B cell (primary cell): ENCODE results near the gene UMODL1. TPM values are rescaled to one million over a fixed set of nuclear protein-coding genes. Genes with fewer than 3 reads are reported as not detected.
A peak's percentile ranks its signal among the peaks of the same experiment; 100 is the strongest.

Experiments used
- ATAC-seq: fragments of 200-7000 bp; cut with Tn5 transposase; one replicate; pipeline ENCODE4 v1.10.0; 2021; ENCODE audit warnings: low read depth, mild to moderate bottlenecking, moderate number of reproducible peaks, moderate library complexity
- CTCF ChIA-PET: fragments of 350-600 bp; sonication (Branson Sonifier 250); formaldehyde crosslinking; loops from one replicate; lab custom pipeline; 2021; ENCODE audit warnings: antibody characterized with exemption, inconsistent platforms; lab: Charles Lee
- POLR2A ChIA-PET: fragments of 350-600 bp; sonication (Branson Sonifier 250); formaldehyde crosslinking; loops from one replicate; lab custom pipeline; 2021; ENCODE audit warnings: antibody characterized with exemption; lab: Charles Lee
- DNase-seq: peaks from one replicate; pipeline ENCODE4 v3.0.0; 2013
- H2AFZ ChIP-seq: 2 replicates; pipeline ENCODE4 v1.6.1; 2012; ENCODE audit warnings: mild to moderate bottlenecking, low read depth, low read length; ENCODE audit not compliant: insufficient read depth, poor library complexity, severe bottlenecking
- H3K27ac ChIP-seq, 2 donors: 1 replicate in 1 of 2; 2 replicates in 1 of 2; pipeline ENCODE4 v1.5.1; 2012 to 2013; ENCODE audit warnings: low read length in 2 of 2, mild to moderate bottlenecking in 2 of 2, moderate library complexity in 1 of 2
- H3K27me3 ChIP-seq, 4 experiments: fragments of 200-600 bp in 1 of 4; sonication (generic) in 1 of 4; replicated peaks in 1 of 4; 1 replicate in 2 of 4; 2 replicates in 2 of 4; pipeline versions ENCODE4 v1.6.1 to v1.7.0; 2013 to 2016; ENCODE audit warnings: low read length in 3 of 4, mild to moderate bottlenecking in 2 of 4, mixed read lengths in 1 of 4, moderate library complexity in 1 of 4; ENCODE audit not compliant: insufficient read depth in 4 of 4, control insufficient read depth in 3 of 4; ENCODE audit errors: control extremely low read depth in 1 of 4
- H3K36me3 ChIP-seq, 2 experiments: replicated peaks in 1 of 2; 1 replicate in 1 of 2; 2 replicates in 1 of 2; pipeline versions ENCODE4 v1.6.1 to v1.7.1; 2013; ENCODE audit warnings: low read length in 1 of 2; ENCODE audit not compliant: insufficient read depth in 2 of 2, control insufficient read depth in 1 of 2; ENCODE audit errors: control extremely low read depth in 1 of 2, extremely low read depth in 1 of 2
- H3K4me1 ChIP-seq, 2 donors: fragments of 200-600 bp in 1 of 2; sonication (generic) in 1 of 2; 1 replicate in 1 of 2; 2 replicates in 1 of 2; pipeline versions ENCODE4 v1.5.1 to v1.6.1; 2013 to 2017; ENCODE audit warnings: low read length in 2 of 2; ENCODE audit not compliant: control insufficient read depth in 2 of 2, insufficient read depth in 2 of 2
- H3K4me2 ChIP-seq: replicated peaks from 2 replicates; pipeline ENCODE3; 2012; ENCODE audit warnings: mild to moderate bottlenecking, low read depth, low read length; ENCODE audit not compliant: poor library complexity, severe bottlenecking
- H3K4me3 ChIP-seq, 5 experiments: fragments of 200-600 bp in 1 of 5; sonication (generic) in 1 of 5; 1 replicate in 3 of 5; 2 replicates in 2 of 5; pipeline versions ENCODE4 v1.5.1 to v1.7.0; 2011 to 2016; ENCODE audit warnings: low read length in 4 of 5, mild to moderate bottlenecking in 4 of 5, low read depth in 2 of 5, control low read depth in 1 of 5, moderate library complexity in 1 of 5; ENCODE audit not compliant: insufficient read depth in 1 of 5; ENCODE audit errors: control extremely low read depth in 1 of 5, extremely low read depth in 1 of 5
- H3K79me2 ChIP-seq: fragments of 200-600 bp; sonication (generic); one replicate; pipeline ENCODE4 v1.6.0; 2016; ENCODE audit warnings: low read length; ENCODE audit not compliant: control insufficient read depth, insufficient read depth
- H3K9ac ChIP-seq: fragments of 200-600 bp; sonication (generic); 2 replicates; pipeline ENCODE4 v1.6.1; 2017; ENCODE audit warnings: mild to moderate bottlenecking, low read length, moderate library complexity
- H3K9me3 ChIP-seq, 3 donors: one replicate each; pipeline versions ENCODE4 v1.6.1 to v1.7.1; 2013; ENCODE audit warnings: low read length in 2 of 3; ENCODE audit not compliant: control insufficient read depth in 2 of 3, insufficient read depth in 1 of 3; ENCODE audit errors: control extremely low read depth in 1 of 3
- H4K20me1 ChIP-seq: 2 replicates; pipeline ENCODE4 v1.6.0; 2012; ENCODE audit warnings: mild to moderate bottlenecking, low read length; ENCODE audit not compliant: insufficient read depth, control insufficient read depth, poor library complexity, severe bottlenecking
- H3K27ac Mint-ChIP-seq: one replicate; pipeline ENCODE4 v1.8.0; 2021; ENCODE audit warnings: mixed read lengths
- H3K27me3 Mint-ChIP-seq: one replicate; pipeline ENCODE4 v1.8.0; 2021; ENCODE audit warnings: mixed read lengths
- H3K4me1 Mint-ChIP-seq: one replicate; pipeline ENCODE4 v1.8.0; 2021; ENCODE audit warnings: mixed read lengths
- H3K4me3 Mint-ChIP-seq: one replicate; pipeline ENCODE4 v1.8.0; 2021; ENCODE audit warnings: mixed read lengths
- H3K9me3 Mint-ChIP-seq: one replicate; pipeline ENCODE4 v1.8.0; 2022; ENCODE audit warnings: mixed read lengths; ENCODE audit not compliant: insufficient read depth
- EZH2 ChIP-seq: IDR thresholded peaks from 2 replicates; pipeline ENCODE4 v1.6.1; 2012; ENCODE audit warnings: borderline replicate concordance, low read depth, mild to moderate bottlenecking, moderate library complexity, low read length; ENCODE audit not compliant: insufficient read depth, poor library complexity, severe bottlenecking
- whole genome bisulfite sequencing: methylation state at CpG from one replicate; pipeline ENCODE4 v1.1.5; 2013; ENCODE audit warnings: missing lambda C conversion rate; ENCODE audit not compliant: insufficient coverage; 5-methylcytosine and 5-hydroxymethylcytosine counted together
- intact Hi-C: fragments of 100-400 bp; cut with micrococcal nuclease; formaldehyde crosslinking; loops from one replicate; pipeline ENCODE4 v1.10.0; 2022
- polyA plus RNA-seq: library from polyadenylated mRNA; depleted of rRNA; stranded (reverse); fragments of >200 nt; gene quantifications from 2 replicates; pipeline ENCODE4 v1.2.3, GENCODE V29; 2012
- total RNA-seq, 2 donors: library from RNA; stranded (reverse); fragments of 120-200 nt in 1 of 2; gene quantifications; 1 replicate in 1 of 2; 2 replicates in 1 of 2; pipeline versions ENCODE4 v1.2.3 to v1.2.4, GENCODE V29; 2013 to 2022
- TF ChIP-seq, protein P1 (sequence below): fragments of 200-600 bp; IDR thresholded peaks from one replicate; pipeline ENCODE4 v1.8.0; 2022; ENCODE audit warnings: antibody characterized with exemption, mild to moderate bottlenecking

Gene UMODL1
- total and polyA plus RNA-seq, 2 donors (not counting 1 experiment from before 2014, with no cell fraction given): 0.10 to 0.49 TPM

DNA sequence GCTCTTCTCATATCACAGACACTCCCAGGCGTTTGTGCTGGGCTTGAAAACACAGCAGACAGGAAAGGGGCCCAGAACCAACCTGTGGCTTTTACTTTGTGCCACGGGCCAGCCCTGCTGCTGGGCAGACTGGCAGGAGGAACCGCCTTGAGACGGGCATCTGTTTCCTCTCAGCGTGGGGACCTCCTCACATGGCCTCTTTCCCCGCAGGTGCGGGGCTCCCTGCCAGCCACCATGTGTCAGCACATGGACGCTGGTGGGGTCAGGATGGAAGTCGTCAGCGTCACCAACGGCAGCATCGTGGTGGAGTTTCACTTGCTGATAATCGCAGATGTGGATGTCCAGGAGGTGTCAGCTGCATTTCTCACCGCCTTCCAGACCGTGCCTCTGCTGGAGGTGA, 47.8 kb downstream of the UMODL1 start:
- POLR2A ChIA-PET: no interaction called here
- Mint-ChIP-seq H3K9me3 (no peaks in the 10 kb centered on the region), H3K27me3 (peaks cover 40% of the 10 kb centered on the region), H3K4me1 (peaks cover 46% of the 10 kb centered on the region), H3K4me3 (peak overlapping the region; percentile 11), H3K27ac (no peak overlapping the region)
- H3K27me3 ChIP-seq: peaks cover 0 to 73% (median 31%) of the 10 kb centered on the region in 4 experiments
- H3K4me1 ChIP-seq: peaks cover 42 to 44% of the 10 kb centered on the region in 2 donors
- TF ChIP-seq, protein P1, sequence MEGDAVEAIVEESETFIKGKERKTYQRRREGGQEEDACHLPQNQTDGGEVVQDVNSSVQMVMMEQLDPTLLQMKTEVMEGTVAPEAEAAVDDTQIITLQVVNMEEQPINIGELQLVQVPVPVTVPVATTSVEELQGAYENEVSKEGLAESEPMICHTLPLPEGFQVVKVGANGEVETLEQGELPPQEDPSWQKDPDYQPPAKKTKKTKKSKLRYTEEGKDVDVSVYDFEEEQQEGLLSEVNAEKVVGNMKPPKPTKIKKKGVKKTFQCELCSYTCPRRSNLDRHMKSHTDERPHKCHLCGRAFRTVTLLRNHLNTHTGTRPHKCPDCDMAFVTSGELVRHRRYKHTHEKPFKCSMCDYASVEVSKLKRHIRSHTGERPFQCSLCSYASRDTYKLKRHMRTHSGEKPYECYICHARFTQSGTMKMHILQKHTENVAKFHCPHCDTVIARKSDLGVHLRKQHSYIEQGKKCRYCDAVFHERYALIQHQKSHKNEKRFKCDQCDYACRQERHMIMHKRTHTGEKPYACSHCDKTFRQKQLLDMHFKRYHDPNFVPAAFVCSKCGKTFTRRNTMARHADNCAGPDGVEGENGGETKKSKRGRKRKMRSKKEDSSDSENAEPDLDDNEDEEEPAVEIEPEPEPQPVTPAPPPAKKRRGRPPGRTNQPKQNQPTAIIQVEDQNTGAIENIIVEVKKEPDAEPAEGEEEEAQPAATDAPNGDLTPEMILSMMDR: no peak
- no peak for TF ChIP-seq EZH2
- H3K9me3 ChIP-seq: no peaks in the 10 kb centered on the region
- no peaks in the 10 kb centered on the region for H3K36me3 ChIP-seq
- 2% methylated on average over 15 of the region's 15 CpGs for WGBS
- DNase-seq: peak; percentile 59
- peak overlapping the region; percentile 31 for H3K9ac ChIP-seq
- intact Hi-C loops: loop anchor here (5.0 kb wide), 3 partner anchors 157 to 837 kb away; no protein-coding TSS in a partner anchor
- H3K4me3 ChIP-seq: peak overlapping the region in 1 of 5 experiments; percentile 12
- CTCF ChIA-PET: interaction anchor here (0.6 to 6.2 kb wide), 15 partner anchors 11 to 836 kb away, joined by 4 to 117 read pairs (median 11); partner anchors contain the start of genes PRDM15 and ZBTB21
- no peak for ATAC-seq
- H2AFZ ChIP-seq: peak overlapping the region; percentile 5
- H3K27ac ChIP-seq: no peak overlapping the region
- H3K79me2 ChIP-seq: no peaks in the 10 kb centered on the region
- peak overlapping the region; percentile 52 for H3K4me2 ChIP-seq
- no peaks in the 10 kb centered on the region for H4K20me1 ChIP-seq

DNA sequence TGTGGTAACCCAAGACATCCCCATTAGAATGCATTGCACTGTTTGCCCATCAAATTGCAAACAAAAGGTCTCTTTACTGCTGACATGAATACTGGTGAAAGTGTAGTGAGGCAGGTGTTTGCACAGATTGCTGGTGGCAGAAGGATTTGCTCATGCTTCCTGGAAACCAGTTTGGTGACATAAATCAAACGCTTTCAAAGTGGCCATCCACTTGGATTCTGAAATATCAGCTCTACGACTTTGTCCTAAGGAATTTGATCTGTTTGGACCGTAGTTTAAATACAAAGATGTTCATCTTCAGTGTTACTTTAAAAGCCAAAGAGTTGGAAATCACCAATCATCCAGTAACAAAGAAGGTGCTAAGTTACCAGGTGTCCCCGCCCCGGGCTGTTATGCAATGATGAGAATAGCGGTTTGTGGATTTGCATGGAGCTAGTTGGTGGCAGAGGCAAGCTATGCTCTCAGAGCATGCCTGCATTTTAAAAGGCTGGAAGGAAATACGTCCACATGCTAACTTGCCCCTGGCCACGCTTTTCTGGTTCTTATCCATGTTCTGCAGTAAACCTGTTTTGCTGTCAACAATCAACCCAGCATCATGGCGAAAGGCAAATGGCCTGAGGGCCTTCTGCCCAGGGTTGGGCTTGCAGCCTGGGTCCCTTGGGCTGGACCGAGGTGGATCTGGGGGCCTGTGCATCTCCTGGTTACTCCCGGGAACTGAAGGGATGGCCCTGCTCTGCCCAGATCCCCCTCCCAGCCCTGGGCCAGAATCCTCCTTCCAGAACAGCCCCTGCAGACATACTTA, 49.2 kb downstream of the UMODL1 start:
- no peaks in the 10 kb centered on the region for H3K79me2 ChIP-seq
- Mint-ChIP-seq H3K4me1 (peaks cover 46% of the 10 kb centered on the region), H3K27ac (peak overlapping the region; percentile 10), H3K9me3 (no peaks in the 10 kb centered on the region), H3K4me3 (peak overlapping the region; percentile 49), H3K27me3 (peaks cover 37% of the 10 kb centered on the region)
- H2AFZ ChIP-seq: no peak overlapping the region
- TF ChIP-seq EZH2: no peak
- TF ChIP-seq, protein P1: no peak
- POLR2A ChIA-PET: interaction anchor here (0.8 to 1.2 kb wide), 2 partner anchors 57 to 111 kb away, joined by 3 to 10 read pairs; partner anchors contain the start of gene ZBTB21
- H3K9ac ChIP-seq: no peak overlapping the region
- H4K20me1 ChIP-seq: no peaks in the 10 kb centered on the region
- CTCF ChIA-PET: interaction anchor here (1.1 to 2.8 kb wide), 7 partner anchors 8 to 304 kb away, joined by 3 to 16 read pairs (median 4); no protein-coding TSS in a partner anchor
- ATAC-seq (peak; percentile 31), DNase-seq (peak; percentile 58)
- H3K4me3 ChIP-seq: no peak overlapping the region
- no peaks in the 10 kb centered on the region for H3K9me3 ChIP-seq
- no peaks in the 10 kb centered on the region for H3K36me3 ChIP-seq
- no peak overlapping the region for H3K27ac ChIP-seq
- H3K4me2 ChIP-seq: peak overlapping the region; percentile 7
- peaks cover 42 to 44% of the 10 kb centered on the region in 2 donors for H3K4me1 ChIP-seq
- 28% methylated on average over 9 of the region's 11 CpGs for WGBS
- H3K27me3 ChIP-seq: peaks cover 0 to 78% (median 33%) of the 10 kb centered on the region in 4 experiments
- intact Hi-C loops: no loop called here
